GM18909 (cell line): Measurements from ENCODE around the gene ST6GAL2.

Experiments used
- ATAC-seq: cut with Tn5 transposase; IDR thresholded peaks from one replicate; pipeline ENCODE4 v1.9.1; 2021; ENCODE audit warnings: mild to moderate bottlenecking; ENCODE audit not compliant: unreplicated experiment, poor library complexity

Gene ST6GAL2

DNA sequence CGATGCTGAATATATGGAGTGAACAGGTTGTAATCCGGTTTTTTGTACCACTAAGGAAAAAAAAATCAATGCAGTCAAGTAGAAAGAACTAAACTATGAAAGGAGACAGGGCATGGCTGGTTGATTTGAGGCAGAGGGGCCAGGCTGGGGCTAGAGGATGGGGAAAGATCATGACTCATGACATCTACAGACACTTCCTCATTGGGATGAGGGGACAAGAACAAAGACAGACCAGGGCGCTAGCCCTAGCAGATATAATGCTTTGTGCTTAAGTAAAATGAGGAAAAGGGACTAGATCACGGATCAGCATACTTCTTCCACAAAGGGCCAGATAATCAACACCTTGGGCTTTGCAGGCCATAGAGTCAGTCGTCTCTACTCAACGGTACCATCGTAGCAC lies 55.8 kb downstream of the ST6GAL2 start:
- ATAC-seq = no peak

DNA sequence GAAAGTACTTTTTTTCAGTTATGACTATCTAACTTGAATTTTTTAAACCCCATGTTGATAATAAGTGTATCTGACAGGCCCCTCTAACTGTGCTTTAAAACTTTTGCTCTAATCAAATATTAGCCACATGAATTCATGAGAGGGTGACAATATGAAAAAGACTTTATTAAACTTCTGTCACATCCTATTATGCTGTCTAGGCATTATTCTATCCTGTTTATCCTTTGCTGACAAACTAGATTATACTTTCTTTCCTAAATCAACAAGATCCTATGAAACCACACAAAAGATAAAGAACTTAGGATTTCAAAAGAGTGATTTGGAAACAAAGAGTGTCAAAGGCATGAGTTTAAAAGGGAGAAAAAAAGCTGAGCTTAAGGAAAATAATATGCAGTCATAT lies 57.8 kb downstream of the ST6GAL2 start:
- no peak for ATAC-seq

DNA sequence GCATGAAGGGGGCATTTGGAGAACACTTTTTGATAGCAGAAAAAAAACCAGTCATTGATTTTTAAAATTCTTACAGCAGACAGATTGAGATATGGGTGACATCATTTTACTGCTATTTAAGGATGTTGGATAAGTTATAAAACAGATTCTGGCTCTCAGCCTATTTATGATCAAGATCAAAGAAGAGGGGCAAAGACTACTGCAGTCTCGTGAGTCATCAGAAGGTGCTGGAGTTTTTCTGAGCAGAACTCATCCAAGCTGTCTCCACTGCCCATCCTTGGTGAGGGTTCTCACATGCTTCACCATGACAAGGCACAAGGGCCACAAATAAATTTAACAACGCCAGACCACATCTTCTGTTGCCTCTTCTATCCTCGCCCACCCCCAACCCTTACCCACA lies 58.8 kb downstream of the ST6GAL2 start:
- no peak for ATAC-seq

DNA sequence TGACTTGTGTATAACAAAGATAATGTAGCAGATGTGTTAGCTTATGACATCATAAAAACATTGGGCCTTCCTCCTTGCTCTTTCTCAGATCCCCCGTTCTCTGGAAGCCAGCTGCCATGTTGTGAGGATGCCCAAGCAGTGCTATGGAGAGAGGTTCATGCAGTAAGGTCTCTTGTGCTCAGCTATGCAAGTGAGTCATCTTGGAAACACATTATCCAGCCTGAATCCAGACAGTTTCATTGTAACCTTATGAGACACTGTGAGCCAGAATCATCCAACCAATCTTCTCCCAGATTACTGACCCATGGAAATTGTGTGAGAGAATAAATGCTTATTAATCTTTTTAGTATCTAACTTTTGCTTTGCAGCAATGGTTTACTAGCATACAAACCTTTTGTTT lies 60.8 kb downstream of the ST6GAL2 start:
- ATAC-seq = no peak

DNA sequence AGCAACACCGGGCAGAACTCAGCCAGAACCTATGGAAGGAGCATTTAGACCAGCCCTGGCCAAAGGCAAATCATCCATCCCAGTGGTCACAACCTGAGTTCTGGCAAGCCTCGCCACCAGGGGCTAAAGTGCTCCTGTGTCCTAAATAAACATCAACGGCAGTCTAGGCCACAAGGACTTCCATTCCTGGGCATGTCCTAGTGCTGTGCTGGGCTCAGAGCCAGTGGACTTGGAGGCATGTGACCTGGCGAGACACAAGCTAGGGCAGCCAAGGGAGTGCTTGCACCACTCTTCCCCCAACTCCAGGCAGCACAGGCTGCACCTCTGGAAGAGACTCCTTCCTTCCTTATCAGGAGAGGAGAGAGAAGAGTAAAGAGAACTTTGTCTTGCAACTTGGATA lies 69.0 kb downstream of the ST6GAL2 start:
- ATAC-seq = no peak

DNA sequence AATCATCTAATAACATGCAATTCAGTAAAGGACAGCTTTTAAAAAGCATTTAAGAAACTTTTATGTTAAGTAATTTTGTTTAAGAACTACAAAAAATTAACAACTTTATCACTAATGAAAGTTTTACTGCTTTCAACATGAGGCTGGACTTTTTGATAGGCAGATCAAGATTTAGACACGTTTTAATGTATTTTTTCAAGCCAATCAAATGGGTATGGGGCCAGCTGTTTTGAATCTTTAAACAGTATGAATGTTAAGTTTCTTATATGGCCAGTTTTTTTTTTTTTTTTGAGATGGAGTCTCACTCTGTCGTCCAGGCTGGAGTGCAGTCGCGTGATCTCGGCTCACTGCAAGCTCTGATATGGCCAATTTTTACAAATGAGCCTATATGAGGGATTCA lies 73.1 kb downstream of the ST6GAL2 start:
- ATAC-seq = no peak

DNA sequence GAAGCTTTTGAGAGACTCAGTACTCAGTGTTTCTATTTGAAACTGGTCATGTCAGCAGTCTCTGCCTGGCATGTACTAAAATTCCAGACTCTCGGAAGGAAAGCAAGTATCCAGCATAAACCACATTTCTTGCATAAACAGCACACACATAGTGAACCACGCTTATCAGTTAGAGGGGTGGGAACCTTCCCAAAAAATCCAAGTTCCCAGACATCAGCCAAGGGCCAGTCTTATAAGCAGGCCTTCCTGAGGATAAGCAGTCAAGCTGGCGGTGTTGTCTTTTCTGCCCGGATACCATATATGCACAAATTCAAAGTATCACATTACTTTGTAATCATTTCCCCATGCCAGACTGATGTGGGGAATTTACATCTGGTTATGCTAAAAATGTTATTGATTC lies 73.6 kb downstream of the ST6GAL2 start:
- ATAC-seq = no peak

DNA sequence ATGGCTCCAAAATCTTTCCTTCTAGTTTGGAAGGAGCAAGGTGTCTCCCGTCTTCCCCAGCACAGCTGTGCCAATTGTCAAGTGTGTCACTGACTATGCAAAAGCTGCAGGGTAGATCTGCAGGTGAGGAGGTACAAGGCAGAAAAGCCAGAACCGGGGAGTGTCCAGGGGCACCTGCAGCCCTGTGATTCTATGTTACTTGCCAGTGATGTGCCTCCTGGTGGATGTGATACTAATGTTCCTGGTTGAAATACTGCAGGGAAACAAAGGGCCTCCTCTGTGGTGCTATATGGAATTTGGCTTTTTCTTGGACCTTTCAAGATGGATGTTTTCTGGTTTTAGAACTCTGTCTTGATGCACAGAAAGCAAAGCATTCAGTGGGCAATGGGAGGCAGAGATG lies 80.3 kb downstream of the ST6GAL2 start:
- no peak for ATAC-seq

DNA sequence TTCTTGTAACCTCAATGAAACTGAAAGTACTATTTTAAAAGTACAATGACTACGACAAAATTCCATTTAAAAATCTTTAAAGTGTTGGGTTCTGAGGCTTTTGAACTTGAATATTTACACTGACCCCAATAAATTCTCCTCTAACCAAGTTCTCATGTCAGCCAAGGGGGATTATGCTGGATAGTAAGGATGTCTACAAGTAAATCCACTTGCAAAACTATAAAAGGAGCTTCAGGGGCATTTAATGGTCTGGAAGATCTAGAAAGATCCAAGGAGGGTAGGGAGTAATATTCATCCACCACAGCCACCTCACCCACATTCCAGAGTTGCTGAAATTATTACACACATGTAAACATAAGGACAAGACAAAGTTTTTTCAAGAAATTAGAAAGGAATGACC lies 81.8 kb downstream of the ST6GAL2 start:
- no peak for ATAC-seq

DNA sequence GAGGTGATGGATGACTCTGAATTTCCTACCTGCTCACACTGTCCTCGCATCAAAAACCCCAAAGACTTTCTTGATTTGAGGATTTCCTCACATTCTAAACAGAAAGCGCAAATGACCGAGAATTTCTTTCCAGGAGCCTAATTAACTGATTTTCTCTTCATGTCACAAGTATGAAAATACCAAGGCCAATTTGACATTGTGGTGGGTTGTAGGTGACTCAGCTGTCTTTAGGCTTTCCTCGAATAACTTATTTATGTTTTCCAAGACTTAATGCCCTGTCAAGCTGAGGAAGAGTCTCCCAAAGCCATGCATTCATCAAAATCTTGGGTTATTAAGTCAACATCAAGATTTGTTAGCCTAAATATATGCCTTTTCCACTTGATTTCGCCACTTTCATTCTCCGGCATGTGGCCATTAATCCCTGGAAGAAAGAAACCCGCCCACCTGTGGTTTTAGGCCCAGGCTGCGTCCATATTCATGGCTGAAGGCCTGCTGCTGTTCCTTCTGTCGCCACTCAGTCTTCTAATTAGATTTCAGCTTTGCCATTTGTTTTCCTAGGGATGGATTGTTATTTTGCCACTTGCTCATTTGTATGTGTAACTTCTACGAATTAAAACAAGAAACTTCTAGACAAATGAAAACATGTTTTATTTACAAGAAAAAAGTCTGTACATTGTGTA lies 84.9 kb downstream of the ST6GAL2 start:
- ATAC-seq = no peak

DNA sequence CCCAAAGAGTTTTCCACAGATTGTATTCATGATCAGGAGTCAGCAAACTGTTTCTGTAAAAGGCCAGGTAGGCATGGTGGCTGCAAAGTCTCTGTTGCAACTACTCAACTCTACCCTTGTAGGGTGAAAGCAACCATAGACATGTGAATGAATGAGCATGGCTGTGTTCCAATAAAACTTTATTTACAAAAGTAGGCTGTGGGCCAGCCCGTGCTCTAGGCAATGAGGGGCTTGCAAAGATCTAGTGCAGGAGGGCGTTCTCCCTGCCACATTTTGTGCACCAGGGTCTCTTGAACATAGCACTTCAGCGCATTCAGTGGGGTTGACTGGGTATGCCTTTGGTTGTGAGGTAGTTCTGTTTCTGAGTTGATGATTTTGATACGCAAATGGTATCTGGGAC lies 85.8 kb downstream of the ST6GAL2 start:
- ATAC-seq = no peak

DNA sequence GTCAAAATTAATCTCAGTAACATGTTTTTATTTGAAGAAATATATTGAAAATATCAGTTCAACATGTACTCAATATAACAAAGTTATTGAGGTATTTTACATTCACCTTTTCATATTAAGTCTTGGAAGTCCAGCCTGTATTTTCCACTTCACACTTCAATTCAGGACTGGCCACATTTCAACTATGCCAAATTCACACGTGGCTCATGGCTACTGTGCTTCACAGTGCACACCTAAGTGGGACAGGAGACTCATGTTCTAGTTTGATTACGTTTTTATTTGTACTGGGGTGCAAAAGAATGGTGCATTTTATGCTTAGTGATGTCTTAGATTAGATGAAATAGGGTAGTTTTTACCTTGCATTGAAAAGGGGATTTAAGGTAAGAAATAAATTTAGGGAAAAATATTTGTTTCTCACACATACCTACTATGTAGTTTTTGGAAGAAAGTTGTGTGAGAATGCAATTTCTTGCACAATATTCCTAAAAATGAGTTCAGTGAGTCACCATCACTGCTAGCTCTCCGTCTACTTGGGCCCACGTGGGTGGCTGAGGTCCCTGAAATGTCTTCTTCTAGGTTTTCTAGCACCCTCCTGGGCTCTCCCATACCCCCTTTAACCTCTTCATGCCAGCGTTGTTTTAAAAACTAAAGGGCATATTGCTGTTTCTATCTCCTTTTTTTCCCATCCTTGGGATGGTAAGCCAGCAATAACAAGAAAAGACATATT lies 87.0 kb downstream of the ST6GAL2 start:
- ATAC-seq = no peak

DNA sequence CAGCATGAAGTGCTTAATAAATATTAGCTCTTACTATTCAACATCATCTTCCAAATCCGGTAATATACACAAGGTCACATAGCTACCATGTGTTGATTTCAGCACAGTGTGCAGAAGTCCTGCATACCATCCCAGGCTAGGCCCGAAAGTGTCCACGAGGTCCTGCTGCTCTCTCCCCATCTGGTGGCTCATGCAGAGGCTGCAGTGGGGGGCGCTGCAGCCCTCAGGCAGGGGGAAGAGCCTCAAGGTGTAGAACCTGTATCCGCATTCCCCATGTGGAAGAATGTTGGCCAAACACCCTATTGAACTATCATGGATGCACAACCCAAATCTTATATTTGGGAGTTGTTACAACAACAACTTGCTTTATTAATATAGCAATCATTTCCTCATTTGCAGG lies 88.5 kb downstream of the ST6GAL2 start:
- no peak for ATAC-seq

DNA sequence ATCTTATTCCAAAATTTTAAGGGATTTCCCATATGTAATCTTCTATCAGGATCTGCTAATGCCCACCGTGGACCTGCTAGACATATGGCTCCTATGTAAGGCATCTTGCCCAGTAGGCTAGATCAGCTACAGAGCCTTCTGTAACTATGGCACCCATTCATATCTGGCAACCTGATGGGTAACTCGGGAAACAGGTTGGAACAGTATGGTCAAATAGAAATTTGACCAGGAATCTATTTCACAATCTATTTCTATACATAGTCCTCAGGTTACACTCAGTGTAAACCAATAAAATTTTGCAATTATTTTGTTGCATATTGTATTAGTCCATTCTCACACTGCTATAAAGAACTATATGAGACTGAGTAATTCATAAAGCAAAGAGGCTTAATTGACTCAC lies 93.3 kb downstream of the ST6GAL2 start:
- ATAC-seq = no peak

DNA sequence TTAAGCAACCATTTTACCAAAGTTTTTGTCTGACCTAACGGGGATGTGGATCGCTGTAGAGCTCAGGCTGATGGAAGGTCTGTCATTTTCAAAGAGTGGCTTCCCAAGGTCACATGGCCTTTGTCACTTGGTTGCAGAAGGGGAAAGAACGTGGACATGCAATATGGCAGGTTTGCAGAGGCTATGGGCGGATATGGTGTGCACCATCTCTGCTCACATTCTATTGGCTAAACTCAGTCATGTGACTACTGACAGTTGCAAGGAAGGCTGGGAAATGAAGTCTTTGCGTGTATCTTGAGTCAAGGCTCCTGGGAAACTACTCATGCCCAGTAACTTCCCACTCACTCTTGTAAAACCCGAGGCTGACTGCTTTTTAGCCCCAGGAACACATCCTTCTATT lies 96.8 kb downstream of the ST6GAL2 start:
- ATAC-seq = no peak

DNA sequence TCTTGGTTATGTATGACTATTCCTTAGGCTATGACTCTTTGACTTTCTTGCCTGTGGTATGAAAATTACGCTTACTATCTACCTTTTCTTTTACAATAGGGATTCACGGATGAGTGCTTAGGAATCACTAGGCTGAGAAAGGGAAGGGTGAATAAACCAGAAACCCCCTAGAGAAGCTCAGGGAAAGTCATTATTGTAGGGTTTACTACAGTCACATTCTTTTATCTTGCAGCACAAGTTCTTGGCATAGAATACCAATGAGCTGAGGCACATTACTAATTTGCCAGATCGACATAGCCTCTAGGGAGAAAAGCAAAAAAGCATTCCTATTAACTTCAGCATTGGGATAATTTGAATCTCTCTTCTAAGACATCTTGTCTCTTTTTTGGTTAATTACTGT lies 103.3 kb downstream of the ST6GAL2 start:
- no peak for ATAC-seq

DNA sequence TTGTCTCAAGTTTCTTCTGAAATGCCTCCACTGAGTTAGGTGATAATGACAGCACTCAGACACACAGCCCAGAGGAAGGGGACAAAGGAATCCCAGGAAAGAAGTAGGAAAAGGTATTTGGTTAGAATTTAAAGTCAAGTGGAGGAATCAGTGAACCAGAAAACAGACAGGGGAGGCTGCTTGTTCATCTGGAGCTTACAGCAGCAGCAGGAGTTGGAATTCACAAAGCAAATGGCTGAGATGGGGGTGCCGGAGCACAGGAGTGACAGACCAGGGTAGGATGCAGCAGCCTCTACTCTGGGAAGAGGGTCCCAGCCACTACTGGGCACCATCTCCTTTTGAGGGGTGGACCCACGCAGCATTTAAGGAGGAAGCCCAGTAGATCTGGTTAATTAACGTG lies 104.8 kb downstream of the ST6GAL2 start:
- no peak for ATAC-seq

DNA sequence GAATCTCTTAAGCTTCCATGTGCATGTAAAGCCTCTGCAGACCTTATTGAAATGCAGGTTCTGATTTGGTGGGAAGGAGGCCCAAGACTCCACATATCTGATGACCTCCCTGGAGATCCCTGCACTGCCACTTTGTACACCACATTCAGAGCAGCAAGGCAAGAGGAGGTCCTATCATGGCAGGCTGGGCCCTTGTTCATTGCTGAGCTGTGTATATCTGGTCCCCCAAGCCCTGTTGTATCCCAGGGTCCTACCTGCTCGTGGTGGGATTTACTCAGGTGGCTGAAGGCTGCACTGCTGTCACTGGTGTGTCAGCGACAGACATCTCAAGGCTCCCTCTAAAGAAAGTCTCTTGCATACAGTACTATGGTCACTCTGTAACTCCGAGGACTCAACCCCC lies 114.2 kb downstream of the ST6GAL2 start:
- no peak for ATAC-seq

DNA sequence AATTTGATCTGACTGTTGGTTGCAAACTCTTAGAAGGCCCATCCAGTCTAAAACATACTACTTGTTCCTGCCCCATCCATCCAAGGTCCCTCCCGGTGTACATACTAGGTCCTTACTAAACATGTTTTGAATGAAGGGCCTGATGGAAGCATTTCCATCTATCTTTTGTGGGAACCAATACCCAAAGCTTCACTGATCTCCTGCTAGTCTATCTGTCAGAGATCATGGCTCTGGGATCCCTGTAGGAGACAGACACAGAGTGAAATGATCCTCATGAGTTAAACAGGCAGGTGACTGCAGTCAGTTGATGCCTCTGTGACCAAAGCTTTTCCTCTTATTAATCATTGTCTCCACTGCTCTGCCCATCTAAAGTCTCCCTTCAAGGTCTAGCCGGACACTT lies 115.0 kb downstream of the ST6GAL2 start:
- ATAC-seq = no peak

DNA sequence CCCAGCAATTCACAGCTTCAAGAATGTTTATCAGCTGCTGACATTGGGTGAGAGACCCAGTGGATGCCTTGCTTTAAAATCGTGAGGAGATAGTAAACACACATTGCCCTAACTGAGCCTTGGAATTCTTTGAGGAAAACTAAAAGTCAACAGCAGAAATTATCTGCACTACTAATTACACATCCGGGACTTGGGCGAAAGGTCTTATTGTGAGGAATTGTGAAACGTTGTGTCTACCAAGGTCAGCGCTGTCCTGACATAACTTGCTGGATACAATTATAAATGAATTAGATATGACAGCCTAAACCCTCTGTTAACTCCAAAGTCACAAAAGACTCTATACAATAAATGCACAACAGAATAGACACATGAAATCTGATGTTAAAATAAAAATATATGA lies 121.4 kb downstream of the ST6GAL2 start:
- no peak for ATAC-seq

DNA sequence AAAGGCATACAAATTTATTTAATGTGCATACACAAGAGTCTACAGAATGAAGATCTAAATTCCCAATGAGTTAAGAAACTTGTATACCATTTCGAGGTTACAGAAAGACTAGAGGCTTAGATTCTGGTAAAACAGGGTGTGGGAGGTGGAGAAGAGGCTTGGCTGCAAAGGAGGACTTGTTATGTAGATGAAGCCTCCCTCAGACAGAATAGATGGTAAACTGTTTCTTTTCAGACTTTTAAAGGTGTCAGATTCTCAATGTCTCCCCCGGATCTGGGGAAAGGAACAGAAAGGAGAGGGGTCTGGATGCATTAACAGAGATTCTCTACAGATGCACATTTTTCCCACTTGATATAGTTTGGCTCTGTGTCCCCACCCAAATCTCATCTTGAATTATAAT lies 126.0 kb downstream of the ST6GAL2 start:
- ATAC-seq = no peak

DNA sequence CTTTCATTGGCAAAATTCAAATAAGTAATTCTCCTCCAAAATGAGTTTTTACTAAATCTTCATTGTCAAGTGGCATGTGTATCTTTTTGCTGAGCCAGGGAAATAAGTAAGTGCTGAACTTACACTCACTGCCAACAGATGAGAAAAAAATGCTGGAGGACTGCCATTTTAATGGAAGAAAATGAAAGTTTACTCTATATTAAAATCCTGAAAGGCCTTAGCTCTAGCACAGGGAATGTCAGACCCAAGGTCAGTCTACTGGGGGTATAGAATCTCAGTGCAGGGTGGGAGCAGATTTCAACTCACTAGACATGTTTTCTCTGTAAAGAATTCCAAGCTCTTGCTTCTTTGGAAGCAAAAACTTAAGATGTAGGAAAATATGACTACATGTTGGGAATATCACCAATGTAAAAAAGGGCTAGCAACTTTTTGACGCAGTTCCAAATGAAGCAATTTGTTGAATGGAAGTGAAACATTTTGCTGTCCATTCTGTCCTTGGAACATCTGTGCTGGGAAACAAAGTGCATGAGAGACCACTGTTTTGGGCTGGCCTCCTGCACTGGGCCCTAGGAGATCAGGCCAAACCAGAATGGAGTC lies 127.0 kb downstream of the ST6GAL2 start:
- no peak for ATAC-seq
